NCI-H1436 (cell line): ENCODE data around the gene CEACAM21.

ENCODE experiments used
- DNase-seq: peaks from one replicate; lab custom pipeline; 2025; lab: John Stamatoyannopoulos, UW

The CEACAM21 gene

GRCh38 chr19:41575998-41576397 lies at the start of gene CEACAM21:
Gene CEACAM21, plus strand, starts transcription at chr19:41576166. Its CDS starts 109 bp downstream, at chr19:41576275.
- DNase-seq, result no peak

DNA sequence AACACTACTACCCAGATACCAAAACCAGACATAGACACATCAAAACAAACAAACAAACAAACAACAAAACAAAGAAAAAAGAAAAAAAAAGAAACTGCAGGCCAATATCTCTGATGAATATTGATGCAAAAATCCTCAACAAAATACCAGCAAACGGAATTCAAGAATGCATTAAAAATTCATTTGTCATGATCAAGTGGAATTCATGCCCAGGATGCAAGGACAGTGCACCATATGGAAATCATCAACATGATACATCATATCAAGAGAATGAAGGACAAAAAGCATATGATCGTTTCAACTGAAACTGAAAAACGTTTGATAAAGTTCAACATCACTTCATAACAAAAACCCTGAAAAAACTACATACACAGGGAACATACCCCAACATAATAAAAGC lies 48.9 kb upstream of the CEACAM21 start:
- no peak for DNase-seq

- no peak for DNase-seq
Measured at GRCh38 chr19:41528106-41528505, 47.9 kb upstream of the CEACAM21 start.

GRCh38 chr19:41529484-41530183 lies 46.3 kb upstream of the CEACAM21 start:
- no peak for DNase-seq

DNA sequence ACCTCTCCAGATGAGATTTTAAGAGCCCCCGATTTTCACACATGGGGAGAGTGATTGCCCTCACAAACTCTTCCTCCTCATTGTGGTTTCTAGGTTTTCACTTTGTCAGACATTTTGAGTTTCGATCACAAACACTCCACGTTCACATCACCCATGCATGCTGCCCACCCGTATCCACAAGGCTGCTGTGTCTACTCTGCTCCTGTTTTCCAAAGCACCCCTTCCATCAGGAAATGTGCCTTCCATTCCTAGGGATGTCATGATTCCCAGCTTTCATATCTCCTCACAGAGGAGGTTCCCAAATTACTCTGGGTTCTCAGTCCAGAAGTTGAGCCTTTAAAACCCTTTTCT lies 45.8 kb upstream of the CEACAM21 start:
- DNase-seq, result no peak

DNA sequence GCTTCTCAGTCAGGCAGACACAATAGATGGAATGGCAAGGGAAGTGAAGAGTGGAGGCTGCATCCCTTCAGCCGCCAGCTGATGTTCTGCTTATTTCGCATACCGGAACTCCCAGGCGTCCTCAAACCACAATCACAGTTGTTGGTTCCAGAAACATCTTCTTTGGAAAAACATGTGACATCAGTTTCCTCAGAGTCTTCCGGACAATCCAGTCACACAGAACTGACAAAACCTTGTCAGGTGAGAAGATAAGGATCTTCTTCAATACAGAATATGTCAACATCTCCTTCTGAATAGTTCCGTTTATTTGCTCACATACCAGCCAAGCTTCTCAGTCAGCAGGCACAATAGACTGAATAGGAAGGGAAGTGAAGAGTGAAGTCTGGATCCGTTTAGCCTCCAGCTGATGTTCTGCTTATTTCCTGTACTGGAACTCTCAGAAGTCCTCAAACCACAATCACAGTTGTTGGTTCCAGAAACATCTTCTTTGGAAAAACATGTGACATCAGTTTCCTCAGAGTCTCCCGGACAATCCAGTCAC lies 45.1 kb upstream of the CEACAM21 start:
- no peak for DNase-seq

- DNase-seq, result no peak
Measured at GRCh38 chr19:41531438-41532311, 44.3 kb upstream of the CEACAM21 start.

GRCh38 chr19:41532526-41532925 lies 43.4 kb upstream of the CEACAM21 start:
- no peak for DNase-seq

DNA sequence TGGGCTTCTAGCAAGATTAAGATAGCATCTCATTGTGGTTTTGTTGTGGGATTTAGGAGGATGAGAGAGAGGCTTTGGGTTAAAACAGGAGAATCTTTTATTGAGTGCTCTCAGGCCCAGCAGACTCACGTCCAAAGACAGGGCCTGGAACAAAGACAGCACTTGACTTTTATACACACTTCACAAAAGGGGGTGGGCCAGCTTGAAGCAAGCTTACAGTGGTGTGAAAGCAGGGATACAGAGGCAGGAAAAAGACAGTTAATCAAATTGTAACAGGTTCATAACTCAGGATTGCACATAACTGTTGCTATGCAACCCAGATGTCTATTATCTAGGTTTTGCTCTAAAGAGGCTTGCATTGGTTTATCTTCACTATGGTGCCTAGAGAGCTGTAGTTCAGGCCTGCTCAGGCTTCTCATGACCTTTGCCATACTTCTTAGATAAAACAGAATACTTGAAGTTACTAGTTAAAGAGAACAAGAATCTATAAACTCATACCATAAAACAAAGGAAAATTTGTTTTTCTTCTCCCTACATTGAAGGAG lies 42.2 kb upstream of the CEACAM21 start:
- no peak for DNase-seq

DNA sequence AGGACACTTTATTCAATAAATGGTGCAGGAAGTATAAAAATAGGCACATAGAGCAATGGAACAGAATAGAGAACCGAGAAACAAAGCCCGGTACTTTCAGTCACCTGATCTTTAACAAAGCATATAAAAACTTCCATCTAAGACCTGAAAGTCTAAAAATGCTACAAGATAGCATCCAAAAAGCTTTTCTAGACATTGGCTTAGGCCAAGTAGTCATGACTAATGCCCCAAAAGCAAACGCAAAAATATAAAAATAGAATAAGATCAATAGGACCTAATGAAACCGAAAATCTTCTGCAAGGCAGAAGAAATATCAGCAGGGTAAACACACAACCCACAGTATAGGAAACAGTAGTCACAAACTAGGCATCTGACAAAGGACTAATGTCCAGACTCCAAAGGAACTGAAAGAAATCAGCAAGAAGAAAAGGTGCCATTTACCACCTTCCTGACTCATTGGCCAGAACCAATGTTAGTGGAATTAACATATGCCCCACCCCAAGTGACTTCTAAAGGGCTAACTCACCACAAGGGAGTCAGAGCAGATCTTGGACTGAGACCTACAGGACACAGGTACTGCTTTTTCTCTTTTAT lies 40.8 kb upstream of the CEACAM21 start:
- DNase-seq, result no peak

- no peak for DNase-seq
Measured at GRCh38 chr19:41537789-41538188, 38.2 kb upstream of the CEACAM21 start.

DNA sequence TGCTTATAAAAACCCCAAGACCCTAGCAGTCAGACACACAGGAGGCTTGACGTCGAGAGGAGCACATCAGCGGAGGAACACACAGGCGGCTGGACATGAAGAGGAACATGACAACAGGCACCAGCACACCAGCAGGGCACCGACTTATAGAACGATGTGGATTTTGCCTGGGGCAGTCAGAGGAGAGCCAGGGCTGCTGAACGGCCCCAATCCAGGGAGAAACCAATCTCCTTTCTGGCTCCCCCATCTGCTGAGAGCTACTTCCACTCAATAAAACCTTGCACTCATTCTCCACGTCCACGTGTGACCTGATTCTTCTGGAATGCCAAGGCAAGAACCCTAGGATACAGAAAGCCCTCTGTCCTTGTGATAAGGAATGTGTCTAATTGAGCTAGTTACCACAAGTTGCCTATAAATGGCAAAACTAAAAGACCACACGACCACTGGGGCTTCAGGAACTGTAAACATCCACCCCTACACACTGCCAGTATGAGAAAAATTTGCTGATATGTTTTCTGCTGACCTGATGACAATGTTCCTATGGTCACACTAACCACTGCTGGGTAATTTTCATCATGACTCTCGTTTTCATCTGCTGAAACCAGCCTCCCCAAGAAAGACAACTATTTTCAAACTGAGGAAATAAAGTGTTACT lies 35.8 kb upstream of the CEACAM21 start:
- no peak for DNase-seq

DNA sequence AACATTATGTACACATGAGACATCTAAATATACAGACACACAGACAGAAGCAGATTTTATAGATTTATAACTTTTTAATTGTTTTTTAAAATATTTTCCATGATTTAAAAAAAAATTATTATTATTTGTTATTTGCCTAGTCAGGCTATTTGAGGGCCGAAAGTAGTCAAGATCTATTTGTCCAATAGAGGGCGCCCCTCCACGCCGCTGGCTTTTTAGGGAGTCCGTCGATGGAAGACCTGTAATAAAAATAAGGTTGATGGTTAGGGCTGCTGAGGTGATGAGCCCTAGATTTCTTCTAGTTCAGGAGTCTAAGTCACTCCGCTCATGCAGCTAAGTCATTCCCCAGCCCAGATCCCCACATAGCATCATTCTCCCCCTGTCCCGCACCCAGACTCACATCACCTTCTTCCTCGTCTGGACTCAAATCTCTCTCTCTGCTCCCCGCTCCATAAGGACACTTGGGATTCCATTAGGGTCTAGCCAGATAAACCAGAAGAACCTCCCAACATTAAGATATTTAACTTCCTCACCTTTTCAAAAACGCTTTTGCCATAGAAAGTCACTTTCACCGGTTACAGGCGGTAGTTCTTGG lies 33.9 kb upstream of the CEACAM21 start:
- peak; percentile 8 for DNase-seq

GRCh38 chr19:41542622-41543021 lies 33.3 kb upstream of the CEACAM21 start:
- DNase-seq, result no peak

DNA sequence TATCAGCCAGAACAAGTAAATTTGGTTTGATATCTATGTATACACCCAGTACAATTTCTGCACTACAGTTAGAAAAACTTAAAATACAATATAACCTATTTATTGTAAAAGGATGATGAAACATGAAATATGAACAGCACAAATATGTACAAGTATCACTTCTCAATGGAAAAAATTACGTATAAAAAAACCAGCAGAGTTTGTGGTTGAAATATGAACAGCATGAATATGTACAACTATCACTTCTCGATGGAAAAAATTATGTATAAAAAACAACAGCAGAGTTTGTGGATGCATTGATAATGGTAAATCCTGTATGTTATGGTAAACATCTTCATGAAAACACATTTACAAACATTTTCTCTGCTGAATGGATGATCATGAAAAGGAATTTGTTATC lies 32.4 kb upstream of the CEACAM21 start:
- no peak for DNase-seq

GRCh38 chr19:41545547-41545946 lies 30.4 kb upstream of the CEACAM21 start:
- DNase-seq, result no peak

DNA sequence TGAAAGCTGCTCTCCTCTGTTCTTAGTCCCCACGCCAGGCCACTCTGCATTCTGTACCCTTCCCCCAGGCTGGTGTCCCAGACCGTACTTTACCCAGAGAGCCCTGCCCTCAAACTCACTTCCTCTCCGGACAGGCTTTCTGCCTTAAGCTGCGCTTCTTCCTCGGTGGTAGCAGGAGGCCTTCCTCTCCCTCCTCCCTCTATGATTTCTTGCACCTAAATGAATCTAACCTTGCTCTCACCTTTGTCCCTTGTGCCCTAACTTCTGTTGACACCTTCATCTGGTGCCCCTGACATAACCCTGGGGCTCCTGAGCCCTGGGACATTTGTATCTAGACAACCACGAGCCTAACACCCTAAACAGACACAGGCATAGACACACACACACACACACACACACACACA lies 29.6 kb upstream of the CEACAM21 start:
- DNase-seq, result no peak

DNA sequence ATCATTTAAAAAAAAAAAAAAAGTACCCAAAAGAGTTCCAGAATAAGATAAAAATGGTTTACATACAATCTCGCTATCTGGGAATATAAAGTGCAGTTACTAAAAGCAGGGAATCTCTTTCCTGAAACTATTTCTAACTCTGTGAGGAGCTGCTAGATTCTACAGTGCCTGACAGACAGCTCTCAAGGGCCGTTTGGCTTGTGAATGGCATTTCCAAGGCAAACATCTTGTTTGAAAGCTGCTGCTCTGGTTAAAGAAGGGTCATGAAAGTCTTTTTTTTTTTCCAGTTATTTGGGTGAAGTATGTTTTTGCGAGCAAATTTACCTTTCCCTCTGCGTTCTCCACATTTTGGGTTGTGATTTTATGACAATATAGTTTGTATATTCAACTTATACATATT lies 29.0 kb upstream of the CEACAM21 start:
- no peak for DNase-seq

- no peak for DNase-seq
Measured at GRCh38 chr19:41547569-41547968, 28.4 kb upstream of the CEACAM21 start.

DNA sequence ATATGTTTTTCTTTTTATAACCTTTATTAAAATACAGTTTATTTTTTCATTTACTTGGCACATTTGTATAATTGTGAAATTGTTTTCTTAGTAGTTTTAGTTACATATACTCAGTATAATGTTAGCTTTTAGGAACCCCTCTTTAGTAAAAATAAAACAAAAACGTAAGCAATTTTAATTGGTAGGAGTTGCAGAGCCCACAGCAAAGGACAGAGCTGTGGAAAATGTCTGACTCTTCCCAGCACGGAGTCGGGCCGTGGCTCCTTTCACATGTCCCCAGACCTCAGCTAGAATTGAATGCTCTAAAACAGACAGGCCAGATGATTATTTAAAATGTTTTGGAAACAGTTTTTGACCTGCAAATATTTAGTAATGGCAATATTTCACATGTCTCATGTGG lies 27.9 kb upstream of the CEACAM21 start:
- DNase-seq, result no peak

GRCh38 chr19:41548954-41549688 lies 26.8 kb upstream of the CEACAM21 start:
- DNase-seq, result no peak
